Kidney capillary endothelial cell (primary cell): Measurements from ENCODE around the gene FBXW8.

ENCODE experiments used
- DNase-seq: peaks from one replicate; pipeline ENCODE4 v3.0.0-alpha.2; 2018; ENCODE audit warnings: low spot score

FBXW8 gene

DNA sequence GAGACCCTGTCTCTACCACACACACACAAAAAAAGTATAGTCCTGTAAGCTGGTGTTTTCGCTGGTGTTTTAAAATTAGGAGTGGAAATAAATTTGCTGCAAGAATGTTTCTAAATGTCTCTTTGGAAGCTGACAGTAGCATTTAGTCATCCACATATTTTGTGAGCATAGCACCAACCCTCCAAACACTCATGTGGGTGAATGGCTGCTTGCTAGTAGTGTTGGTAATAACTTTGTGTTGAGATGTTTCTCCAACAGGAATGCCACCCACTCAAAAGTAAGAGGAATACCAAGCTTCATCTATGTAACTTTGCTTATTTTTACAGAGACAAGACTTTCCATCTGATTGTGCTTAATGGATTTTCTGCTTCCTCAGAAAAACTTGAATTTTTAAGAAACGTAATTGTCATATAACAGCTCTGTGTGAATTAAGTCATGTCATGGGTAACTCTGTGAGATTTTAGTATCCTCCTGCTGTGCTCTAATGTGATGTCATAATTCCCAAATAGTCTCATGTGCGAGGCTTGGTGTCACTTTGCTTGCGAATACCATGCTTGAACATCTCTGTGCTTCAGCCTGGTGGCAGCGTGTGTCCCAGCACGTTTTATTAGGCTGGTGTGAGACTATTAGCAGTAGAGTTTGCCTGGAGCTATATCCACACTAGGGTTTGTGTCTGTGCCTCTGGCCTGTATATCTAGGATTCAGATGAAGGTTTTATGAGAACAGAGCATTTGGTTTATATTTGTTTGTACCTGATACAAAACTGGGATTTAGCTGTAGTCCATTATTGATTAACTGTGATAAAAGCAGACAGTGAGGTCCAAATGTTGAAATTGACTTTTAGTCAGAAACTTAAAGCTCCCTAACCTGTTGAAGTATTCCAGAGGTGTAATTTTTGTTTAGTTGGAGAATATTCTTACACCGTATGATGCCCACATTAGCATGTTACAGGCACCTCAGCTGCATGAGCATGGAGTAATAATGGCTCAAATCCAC lies 80.5 kb downstream of the FBXW8 start:
- DNase-seq, result no peak

DNA sequence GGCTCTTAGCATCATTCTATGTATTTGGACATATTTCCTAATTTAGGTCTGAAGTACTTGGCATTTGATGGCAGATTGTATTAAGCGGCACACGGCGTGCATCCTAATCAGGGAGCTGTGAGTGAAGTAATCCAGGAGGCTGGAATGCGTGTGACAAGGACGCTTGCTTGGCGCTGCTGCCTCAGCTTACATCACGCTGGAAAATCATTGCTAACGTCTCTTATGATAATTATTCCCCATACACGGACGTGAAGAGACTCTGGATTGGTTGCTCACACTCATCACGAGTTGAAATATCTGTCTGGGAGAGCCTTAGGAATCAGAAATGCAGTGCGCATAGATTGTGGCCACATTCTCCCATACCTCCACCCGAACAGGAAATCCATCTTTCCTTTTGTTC lies 85.3 kb downstream of the FBXW8 start:
- DNase-seq, result no peak

DNA sequence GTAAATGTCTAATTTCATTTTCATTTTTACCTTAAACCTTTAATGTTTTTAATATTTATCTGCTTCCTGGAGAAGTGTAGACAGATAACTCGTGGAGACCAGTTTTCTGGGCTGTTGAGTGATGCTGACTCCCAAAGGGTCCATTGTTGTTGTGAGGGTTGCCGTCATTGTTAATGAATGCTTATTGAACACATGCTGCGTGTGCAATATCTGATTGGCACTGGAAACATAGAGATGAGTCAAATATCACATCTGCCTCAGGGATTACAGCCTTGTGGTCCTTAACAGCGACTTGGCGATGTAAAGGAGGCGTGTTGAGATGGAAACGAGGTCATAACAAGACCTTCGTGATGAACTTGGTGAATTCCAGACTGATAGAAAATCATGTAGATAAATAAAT lies 85.9 kb downstream of the FBXW8 start:
- DNase-seq, result no peak

DNA sequence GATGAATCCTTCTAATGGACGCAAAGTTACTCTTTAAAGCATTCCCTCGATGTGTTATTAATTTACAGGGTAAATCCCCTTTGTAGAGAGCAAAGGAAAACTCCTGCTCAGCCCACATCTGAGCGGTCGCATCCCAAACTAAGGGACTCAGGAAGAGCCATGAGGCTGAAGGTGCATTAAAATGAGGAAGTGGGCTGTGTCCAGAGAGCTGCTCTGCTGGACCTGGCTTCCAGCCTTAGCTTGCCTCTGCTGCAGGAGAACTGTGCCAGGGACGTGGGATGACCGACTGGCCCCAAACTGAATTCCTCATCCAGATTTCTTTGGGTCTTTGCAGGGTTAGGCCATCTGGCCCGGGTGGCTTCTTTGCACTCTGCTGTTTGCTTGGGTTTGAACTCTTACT lies 88.3 kb downstream of the FBXW8 start:
- no peak for DNase-seq

DNA sequence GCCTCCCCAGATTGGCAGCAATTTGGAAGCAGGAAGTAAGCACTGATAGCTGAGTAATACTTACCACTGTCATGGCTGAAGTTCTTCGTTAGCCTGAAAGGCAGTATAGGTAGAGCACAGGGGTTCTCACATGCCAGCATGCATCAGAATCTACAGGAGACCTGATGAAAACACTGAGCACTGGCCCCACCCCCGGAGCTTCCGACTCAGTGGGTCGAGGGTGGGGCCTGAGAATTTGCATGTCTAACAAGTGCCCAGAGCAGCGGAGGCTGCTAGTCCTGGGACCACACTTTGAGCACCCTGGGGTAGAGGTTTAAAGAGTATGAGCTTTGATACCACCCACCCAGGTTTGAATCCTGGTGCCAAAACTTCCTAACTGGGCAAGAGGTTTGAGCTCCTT lies 89.6 kb downstream of the FBXW8 start:
- no peak for DNase-seq

DNA sequence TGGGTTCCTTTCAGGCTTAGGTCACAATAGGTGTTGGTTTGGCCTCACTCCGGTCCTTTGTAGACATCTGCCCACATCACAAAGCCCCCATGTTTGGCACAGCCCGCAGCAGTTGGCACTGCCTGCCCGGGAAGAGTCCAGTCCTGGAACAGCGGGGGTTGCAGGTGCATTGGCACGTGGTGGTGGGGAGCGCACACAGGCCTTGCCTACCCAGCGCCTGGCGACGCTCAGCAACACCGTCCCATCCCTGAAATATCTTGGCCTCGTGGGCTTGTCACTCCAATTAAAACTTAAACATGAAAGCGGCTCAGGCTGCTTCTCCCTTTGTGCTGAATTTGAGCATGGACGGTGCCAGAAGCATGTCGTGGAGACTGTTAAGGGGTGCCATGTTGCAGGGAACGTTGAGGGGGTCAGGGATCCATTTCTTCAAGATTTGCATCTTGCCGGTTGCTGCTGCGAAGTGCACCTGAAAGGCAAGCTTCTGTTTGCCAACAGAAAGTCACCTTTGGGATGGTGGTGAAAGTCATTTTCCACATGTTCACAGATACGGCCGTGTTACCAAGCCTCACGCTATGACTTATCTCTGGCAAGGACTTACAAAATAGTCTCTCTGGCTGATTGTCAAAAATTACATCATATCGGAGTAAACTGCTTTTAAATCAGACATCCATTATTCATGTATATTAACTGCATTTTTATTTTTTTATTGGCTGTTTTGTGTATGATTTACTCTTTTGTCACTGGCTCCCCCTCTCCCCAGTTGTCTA lies 91.5 kb downstream of the FBXW8 start:
- DNase-seq, result no peak

DNA sequence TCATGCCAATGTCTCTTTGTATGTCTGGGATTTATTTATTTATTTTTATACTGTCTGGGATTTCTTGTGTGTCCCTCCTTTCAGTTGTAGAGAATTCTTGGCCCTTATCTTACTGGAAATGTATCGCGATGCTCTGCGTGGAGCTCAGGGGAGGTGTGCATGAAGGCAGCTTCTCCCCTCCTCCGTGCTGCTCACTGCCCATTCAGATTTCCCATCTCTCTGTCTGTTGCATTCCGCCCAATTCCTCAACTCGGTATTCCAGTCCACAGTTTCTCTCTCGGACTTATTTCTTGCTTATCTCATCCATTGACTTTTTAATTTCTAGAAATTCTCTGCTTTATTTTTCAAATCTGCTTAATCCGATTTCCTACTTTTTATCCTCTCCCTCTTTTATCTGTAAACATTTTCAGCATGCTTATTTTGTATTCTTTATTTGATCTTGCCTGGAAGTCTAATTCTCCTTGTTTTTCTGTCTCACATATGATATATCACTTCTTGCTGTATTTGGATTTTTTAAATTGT lies 93.2 kb downstream of the FBXW8 start:
- DNase-seq, result no peak

DNA sequence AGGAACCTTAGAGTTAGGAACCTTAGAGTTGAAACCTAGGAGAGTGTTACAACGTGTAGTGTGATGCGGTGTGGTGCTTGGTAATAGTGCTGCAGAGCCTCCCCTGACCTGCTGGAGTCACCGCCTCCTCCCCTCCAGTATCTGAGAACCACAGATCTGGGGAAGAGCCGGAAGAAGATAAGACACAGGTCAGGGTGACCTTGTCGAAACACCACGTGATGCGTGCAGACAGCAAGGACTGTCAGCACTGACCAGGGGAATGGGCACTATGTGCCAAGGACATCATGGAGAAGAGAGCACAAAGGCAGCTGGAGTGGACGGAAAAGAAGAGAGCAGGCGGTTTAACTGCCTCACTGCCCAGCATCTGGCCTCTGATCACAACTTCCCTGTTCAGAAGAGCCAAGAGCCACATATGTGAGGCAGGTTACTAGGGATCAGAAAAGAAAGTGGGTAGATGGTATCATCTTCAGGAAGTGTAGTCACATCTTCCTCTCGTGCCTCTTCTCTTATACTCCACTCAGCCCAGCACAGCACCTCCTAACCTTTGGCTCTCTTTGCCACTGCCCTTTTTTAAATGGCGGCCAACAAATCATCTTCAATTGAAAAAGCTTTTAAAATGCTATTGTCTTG lies 94.8 kb downstream of the FBXW8 start:
- DNase-seq, result no peak

DNA sequence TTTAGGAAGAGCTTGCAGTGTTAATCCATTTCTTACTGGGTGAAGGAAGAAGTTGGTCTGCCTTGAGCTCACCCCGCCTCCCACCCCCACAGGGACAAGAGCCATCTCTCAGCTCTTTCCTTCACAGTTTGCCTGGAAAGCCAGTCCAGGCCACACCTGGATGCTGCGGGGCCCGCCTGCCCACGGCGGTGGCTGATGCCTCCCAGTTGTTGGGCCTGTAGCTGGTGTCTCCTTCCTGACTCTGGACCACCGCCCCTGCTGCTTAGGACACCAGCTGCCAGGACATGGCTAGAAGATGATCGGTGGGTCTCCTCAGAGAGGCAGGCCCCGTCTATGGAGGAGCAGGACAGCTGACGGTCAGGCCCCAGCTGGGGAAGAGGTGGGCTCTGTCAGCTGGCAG lies 95.6 kb downstream of the FBXW8 start:
- DNase-seq, result no peak

DNA sequence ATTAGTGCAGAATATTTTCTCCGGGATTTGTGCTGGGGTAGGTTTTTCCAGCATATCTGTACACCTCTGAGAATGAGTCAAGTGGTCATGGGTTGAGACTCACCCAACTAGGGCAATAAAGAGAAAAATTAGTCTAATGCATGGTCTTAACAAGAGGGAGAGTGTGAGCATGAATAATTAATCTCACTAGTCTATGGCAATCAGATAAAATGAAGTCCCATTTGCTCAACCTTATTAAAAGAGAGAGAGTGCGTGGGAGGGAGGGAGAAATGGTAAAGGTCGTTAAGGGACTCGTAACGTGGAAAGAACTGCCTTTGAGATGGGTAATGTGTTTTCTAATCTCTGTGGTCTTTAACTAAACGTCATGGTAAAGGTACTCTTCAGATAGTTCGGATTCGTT lies 96.8 kb downstream of the FBXW8 start:
- no peak for DNase-seq

DNA sequence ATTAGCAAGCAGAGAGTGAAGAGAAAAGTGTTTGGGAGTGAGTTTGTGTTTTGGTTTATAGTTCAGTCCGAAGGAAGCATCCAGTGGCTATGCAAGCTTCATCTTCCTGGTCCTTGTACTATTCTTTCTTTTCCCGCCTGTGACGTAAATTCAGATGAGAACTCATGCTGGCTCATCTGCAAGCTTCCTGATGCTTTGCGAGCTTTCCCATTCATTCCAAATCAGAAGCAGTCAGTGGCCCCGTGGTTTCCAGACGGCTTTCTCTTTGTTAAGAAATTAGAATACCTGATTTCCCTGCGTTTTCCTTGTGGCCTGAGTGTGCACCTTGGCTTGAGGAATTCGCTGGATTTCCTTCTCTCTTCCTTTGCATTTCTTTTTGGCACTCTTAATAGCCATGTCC lies 99.0 kb downstream of the FBXW8 start:
- DNase-seq, result no peak

DNA sequence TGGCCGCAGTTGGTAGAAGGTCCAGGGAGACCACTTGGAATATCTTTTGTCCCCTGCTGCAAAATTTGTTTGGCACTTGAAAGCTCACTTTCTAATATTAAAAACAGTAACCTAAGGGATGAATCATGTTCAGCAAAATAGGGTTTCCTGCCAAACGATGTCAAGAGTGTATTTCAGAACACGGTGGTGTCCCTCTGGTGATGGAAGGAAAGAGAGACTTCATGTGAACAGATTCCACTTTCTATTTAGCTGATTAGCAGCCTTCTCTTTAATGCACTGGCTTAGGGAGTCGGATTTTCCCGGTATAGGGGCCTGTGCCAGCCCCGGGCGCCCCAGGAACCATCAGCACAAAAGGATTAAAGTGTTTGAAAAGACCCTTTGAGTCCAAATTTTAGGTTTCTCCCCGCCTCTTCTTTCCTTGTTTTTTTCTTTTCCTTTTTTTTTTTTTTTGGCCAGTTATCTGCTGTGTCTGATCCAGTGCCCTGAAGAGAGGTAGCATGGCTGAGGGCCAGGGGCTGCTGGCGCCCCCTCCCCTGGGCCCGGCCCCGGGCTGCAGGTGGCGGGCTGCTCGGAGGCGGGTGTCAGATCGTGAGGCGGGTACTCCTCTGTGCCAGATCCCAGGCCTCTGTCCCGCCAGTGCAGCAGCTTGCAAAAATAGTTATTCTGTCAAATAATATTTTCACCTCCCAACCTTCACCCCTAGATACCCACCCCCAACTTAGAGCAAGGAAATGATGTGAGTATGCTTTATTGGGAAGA lies 100.1 kb downstream of the FBXW8 start:
- DNase-seq, result no peak

DNA sequence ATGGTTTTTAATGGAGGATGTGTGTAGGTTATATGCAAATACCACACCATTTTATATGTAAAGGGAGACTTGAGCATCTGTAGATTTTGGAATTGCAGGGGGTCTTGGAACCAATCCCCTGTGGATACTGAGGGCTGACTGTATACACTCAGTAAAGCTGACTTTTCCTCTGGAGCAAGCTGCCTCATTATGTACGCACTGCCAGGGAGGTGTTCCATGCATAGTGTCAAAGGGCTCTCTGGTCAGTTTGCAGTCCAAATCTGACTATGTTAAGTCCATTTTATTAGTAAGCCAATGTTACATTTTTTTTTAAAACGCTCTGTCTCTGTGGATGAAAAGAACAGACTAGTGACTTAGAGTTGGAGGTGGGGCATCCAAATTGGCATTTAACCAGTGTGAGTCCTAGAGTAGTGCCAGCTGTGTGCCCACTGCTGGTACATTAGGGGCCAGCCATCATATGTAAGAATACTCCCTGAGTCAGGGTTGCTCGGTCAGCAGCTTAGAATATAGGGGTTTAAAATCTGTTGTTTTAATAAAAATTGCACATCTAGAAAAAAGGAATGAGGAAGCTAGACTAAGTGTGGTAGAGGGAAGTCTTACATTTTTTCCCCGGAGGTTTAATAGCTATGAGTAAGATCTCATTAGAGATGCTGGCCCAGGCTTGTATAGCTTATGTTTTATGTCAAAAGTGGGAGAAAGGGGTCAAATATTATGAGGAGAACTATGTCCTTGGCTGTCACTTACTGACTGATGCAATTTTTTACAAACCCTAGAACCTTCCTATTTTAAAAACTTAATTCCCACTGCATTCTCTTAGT lies 101.4 kb downstream of the FBXW8 start:
- no peak for DNase-seq

DNA sequence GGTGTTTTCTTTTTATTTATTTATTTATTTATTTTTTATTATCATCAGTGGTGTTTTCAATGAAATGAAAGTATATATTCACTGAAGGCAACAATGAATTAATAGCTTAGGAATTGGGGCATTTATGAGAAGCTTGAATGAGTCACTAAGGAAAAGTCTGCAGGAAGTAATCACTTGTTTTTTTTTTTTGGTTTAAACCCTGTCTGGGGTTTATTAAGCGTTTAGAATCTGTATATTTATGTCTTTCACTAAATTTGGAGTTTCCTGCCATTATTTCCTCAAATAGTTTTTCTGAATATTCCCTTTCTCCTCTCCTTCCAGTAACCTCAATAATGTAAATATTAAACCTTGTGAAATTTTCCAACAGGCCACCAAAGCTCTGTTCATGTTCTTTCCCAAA lies 103.0 kb downstream of the FBXW8 start:
- peak; percentile 50 for DNase-seq

DNA sequence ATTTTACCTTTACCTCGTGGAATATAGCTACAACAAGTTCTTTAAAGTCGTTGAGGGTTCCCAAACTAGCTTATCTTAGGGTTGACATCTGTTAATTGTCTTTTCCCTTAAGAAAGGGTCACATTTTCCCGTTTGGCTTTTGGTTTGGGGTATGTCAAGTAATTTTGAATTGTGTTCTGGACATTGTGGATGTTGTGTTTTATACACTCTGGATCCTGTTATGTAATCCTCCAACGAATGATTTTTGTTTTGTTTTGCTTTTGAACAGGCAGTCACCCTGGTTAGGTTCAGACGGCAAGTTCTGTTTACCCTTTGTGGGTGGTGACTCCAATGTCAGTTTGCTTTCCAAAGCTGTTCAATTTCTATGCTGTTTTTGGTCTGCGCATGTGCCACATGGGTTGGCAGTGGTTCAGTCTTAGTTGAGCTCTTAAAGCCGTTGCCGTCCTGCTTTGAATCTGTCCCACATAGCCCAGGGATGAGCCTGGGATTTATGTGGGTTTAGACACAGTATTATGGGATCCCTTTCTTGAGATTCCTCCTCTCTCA lies 103.7 kb downstream of the FBXW8 start:
- no peak for DNase-seq

DNA sequence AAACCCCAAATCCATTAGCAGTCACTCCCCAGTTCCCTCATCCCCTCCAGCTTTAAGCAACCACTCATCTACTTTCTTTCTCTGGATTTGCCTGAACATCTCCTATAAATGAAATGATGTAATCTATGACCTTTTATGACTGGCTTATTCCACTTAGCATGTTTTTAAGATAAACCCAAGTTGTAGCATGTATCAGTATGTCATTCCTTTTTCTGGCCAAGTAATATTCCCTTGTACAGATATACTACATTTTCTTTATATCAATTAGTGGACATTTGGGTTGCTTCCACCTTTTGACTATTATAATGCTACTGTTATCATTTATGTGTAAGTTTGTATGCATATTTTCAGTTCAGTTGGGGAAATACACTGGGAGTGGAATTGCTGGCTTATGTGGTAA lies 105.1 kb downstream of the FBXW8 start:
- DNase-seq, result no peak

DNA sequence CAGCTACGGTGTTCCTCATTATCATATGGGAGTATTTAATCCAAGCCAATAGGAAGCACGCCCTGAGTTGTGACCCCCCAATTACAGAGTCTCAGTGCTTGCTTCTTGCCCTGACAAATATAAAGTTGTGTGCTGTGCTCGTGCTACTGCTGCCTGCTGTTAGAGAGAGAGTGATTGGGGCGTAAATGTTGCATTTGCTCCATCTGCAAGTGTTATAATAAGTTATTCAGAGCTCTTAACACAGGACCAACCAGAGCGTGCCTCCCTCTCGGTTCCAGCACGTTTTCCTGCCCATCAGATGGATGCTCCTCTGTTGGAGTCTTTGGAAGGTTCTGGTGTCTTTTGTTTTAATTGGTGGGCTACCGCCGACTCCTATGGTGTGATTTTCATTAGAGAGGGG lies 107.1 kb downstream of the FBXW8 start:
- DNase-seq, result no peak

DNA sequence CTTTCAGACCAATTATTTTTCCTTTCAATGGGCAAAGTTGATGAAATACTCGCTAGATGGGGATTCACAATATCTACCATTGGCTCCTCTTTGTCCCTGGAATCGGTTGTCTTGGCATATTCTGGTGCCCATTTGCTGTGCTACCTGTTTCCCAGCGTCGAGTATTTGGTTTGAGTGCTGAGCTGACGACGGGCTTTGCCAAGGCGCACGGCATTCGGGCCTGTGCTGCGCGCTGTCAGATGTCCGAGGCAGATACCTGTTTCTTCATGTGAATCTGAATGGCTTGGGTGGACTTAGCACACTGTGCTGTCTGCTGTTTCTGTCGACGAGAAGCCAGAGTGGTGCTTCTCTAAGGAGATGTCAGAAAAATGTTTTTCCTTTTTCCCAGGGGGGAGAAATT lies 107.5 kb downstream of the FBXW8 start:
- no peak for DNase-seq

DNA sequence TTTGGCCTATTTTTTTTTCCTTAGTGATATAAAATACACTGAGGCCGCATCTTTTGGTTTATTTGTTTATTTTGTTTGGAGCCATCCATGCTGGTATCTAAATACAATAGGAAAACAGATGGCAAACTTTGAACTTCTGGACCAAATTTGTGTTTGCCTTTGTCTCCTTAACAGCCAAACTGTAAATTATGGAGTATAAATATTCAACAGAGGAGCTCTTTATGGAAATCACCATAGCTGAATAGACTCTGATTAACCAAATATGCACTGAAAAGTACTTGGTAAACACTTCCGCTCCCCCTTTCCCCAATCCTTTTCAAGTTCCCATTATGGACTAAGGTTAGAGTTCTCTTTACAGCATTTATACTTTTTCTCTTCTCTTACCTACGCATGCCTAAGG lies 107.9 kb downstream of the FBXW8 start:
- no peak for DNase-seq

DNA sequence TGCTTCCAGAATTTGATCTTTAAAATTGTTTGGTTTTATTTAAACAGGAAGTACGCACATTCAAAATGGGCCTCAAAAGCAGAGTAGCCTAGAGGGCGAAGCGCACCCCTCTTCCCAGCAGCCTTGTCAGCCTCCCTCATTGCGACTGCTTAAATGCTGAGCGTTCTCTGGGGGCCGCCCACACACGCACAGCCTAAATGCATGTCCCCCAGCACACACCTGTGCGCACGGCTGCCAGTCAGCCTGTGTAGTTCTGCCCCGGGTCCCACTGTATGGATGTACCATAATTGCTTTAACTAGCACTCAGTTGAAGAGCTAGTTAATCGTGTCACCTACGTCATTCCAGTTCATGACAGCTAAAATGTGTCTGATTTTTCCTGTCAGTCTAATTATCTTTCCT lies 109.1 kb downstream of the FBXW8 start:
- no peak for DNase-seq
